OCI-LY3 (cell line): ENCODE results near the gene COMMD7.

ENCODE experiments used
- H2AFZ ChIP-seq: fragments of 200-600, 300-600 bp; shearing (Covaris generic); 2 replicates; pipeline ENCODE4 v1.6.0; 2014; ENCODE audit warnings: antibody characterized with exemption, low read depth, low read length
- H3K27ac ChIP-seq: fragments of 200-600, 300-600 bp; sonication (generic); 2 replicates; pipeline ENCODE4 v1.5.1; 2014; ENCODE audit warnings: mild to moderate bottlenecking, low read length, moderate library complexity, mixed read lengths
- H3K27me3 ChIP-seq: fragments of 200-600, 300-600 bp; sonication (generic); 2 replicates; pipeline ENCODE4 v1.6.1; 2014; ENCODE audit warnings: low read depth, low read length, mixed read lengths
- H3K36me3 ChIP-seq: fragments of 200-600, 300-600 bp; sonication (generic); replicated peaks from 2 replicates; pipeline ENCODE3; 2014; ENCODE audit warnings: low read depth, low read length, mixed read lengths
- H3K4me1 ChIP-seq: fragments of 300-600, 200-600 bp; sonication (generic); 2 replicates; pipeline ENCODE4 v1.6.1; 2014; ENCODE audit warnings: low read length, mixed read lengths
- H3K4me2 ChIP-seq: fragments of 200-600, 300-600 bp; sonication (generic); 2 replicates; pipeline ENCODE4 v1.6.1; 2014; ENCODE audit warnings: low read length, mixed read lengths
- H3K4me3 ChIP-seq: fragments of 300-600, 200-600 bp; sonication (generic); 2 replicates; pipeline ENCODE4 v1.5.1; 2014; ENCODE audit warnings: antibody characterized with exemption, mild to moderate bottlenecking, low read length, moderate library complexity
- H3K79me2 ChIP-seq: fragments of 300-600, 200-600 bp; shearing (Covaris generic); 2 replicates; pipeline ENCODE4 v1.6.1; 2014; ENCODE audit warnings: mild to moderate bottlenecking, low read length, mixed read lengths
- H3K9ac ChIP-seq: fragments of 300-600, 200-600 bp; shearing (Covaris generic); 2 replicates; pipeline ENCODE4 v1.6.0; 2014; ENCODE audit warnings: mild to moderate bottlenecking, low read length, moderate library complexity
- H3K9me3 ChIP-seq: fragments of 200-600, 300-600 bp; shearing (Covaris generic); 2 replicates; pipeline ENCODE4 v1.6.1; 2014; ENCODE audit warnings: low read length, mixed read lengths; ENCODE audit not compliant: insufficient read depth
- H4K20me1 ChIP-seq: fragments of 200-600, 300-600 bp; sonication (generic); 2 replicates; pipeline ENCODE4 v1.6.1; 2016; ENCODE audit warnings: low read length, mixed read lengths; ENCODE audit not compliant: insufficient read depth
- EZH2phosphoT487 ChIP-seq: fragments of 200-600 bp; shearing (Covaris generic); IDR thresholded peaks from 2 replicates; pipeline ENCODE4 v1.6.1; 2018; ENCODE audit warnings: antibody characterized with exemption, mixed run types, low read depth
- TF ChIP-seq, protein P1 (sequence below): fragments of 200-600, 300-600 bp; sonication (generic); IDR thresholded peaks from 2 replicates; pipeline ENCODE4 v1.5.1; 2014; ENCODE audit warnings: antibody characterized with exemption, low read length, low read depth

COMMD7 gene

DNA sequence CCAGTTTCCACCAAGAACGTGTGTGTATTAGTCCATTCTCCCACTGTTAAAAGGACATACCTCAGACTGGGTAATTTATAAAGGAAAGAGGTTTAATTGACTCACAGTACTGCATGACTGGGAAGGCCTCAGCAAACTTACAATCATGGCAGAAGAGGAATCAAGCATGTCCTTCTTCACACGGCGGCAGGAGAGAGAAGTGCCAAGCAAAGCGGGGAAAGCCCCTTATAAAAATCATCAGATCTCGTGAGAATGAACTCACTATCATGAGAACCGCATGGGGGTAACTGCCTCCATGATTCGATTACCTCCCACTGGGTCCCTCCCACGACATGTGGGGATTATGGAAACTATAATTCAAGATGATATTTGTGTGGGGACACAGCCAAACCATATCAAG lies 82.6 kb downstream of the COMMD7 start:
- Histone ChIP-seq H3K9me3 (peaks cover 15% of the 10 kb centered on the region; the same call in 1 of the 2 replicates), H2AFZ (no peak overlapping the region), H3K27me3 (no peaks in the 10 kb centered on the region), H3K9ac (no peak overlapping the region), H3K4me1 (no peaks in the 10 kb centered on the region), H4K20me1 (no peaks in the 10 kb centered on the region), H3K4me2 (no peak overlapping the region), H3K36me3 (no peaks in the 10 kb centered on the region), H3K4me3 (no peak overlapping the region), H3K27ac (no peak overlapping the region), H3K79me2 (no peaks in the 10 kb centered on the region)
- no peak for TF ChIP-seq EZH2phosphoT487
- TF ChIP-seq, protein P1, sequence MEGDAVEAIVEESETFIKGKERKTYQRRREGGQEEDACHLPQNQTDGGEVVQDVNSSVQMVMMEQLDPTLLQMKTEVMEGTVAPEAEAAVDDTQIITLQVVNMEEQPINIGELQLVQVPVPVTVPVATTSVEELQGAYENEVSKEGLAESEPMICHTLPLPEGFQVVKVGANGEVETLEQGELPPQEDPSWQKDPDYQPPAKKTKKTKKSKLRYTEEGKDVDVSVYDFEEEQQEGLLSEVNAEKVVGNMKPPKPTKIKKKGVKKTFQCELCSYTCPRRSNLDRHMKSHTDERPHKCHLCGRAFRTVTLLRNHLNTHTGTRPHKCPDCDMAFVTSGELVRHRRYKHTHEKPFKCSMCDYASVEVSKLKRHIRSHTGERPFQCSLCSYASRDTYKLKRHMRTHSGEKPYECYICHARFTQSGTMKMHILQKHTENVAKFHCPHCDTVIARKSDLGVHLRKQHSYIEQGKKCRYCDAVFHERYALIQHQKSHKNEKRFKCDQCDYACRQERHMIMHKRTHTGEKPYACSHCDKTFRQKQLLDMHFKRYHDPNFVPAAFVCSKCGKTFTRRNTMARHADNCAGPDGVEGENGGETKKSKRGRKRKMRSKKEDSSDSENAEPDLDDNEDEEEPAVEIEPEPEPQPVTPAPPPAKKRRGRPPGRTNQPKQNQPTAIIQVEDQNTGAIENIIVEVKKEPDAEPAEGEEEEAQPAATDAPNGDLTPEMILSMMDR: no peak

DNA sequence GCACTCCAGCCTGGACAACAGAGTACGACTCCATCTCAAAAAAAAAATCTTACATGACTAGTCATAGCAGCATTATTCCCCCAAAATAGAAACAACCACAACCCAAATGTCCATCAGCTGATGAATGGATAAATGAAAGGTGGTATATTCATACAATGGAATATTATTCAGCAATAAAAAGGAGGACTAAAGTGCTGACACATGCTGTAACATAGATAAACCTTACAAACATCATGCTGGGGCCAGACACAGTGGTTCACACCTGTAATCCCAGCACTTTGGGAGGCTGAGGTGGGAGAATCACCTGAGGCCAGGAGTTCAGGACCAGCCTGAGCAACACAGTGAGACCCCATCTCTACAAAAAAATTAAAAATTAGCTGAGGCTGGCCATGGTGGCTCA lies 86.4 kb downstream of the COMMD7 start:
- H3K27ac ChIP-seq: no peak overlapping the region
- H3K4me1 ChIP-seq: no peaks in the 10 kb centered on the region
- no peak for TF ChIP-seq EZH2phosphoT487
- TF ChIP-seq, protein P1: no peak
- H3K79me2 ChIP-seq: no peaks in the 10 kb centered on the region
- H3K9me3 ChIP-seq: peaks cover 15% of the 10 kb centered on the region; the same call in 1 of the 2 replicates
- no peak overlapping the region for H3K9ac ChIP-seq
- H3K4me2 ChIP-seq: no peak overlapping the region
- H3K4me3 ChIP-seq: no peak overlapping the region
- no peaks in the 10 kb centered on the region for H4K20me1 ChIP-seq
- no peaks in the 10 kb centered on the region for H3K36me3 ChIP-seq
- no peak overlapping the region for H2AFZ ChIP-seq
- H3K27me3 ChIP-seq: no peaks in the 10 kb centered on the region

DNA sequence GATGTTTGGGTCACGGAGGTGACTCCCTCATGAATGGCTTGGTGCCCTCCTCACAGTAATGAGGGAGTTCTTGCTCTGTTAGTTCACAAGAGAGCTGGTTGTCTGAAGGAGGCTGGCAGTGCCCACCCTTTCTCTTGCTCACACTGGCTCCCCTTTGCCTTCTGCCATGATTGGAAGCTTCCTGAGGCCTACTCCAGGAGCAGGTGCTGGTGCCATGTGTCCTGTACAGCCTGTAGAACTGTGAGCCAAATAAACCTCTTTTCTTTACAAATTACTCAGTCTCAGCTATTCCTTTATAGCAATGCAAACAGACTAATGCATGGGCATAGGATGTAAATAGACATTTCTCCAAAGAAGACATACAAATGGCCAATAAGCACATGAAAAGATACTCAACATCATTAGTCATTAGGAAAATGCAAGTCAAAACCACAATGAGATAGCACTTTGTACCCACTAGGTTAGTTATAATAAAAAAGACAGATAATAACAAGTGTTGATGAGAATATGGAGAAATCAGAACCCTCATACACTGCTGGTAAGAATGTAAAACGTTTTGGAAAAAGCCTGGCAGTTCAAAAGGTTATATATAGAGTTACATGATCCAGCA lies 87.3 kb downstream of the COMMD7 start:
- Histone ChIP-seq H3K36me3 (no peaks in the 10 kb centered on the region), H3K27me3 (no peaks in the 10 kb centered on the region), H3K4me2 (no peak overlapping the region), H2AFZ (no peak overlapping the region), H3K27ac (no peak overlapping the region), H3K9me3 (peaks cover 12% of the 10 kb centered on the region; the same call in 1 of the 2 replicates), H3K79me2 (no peaks in the 10 kb centered on the region), H4K20me1 (no peaks in the 10 kb centered on the region), H3K9ac (no peak overlapping the region), H3K4me1 (peaks cover 7% of the 10 kb centered on the region), H3K4me3 (no peak overlapping the region)
- no peak for TF ChIP-seq EZH2phosphoT487
- TF ChIP-seq, protein P1: no peak

DNA sequence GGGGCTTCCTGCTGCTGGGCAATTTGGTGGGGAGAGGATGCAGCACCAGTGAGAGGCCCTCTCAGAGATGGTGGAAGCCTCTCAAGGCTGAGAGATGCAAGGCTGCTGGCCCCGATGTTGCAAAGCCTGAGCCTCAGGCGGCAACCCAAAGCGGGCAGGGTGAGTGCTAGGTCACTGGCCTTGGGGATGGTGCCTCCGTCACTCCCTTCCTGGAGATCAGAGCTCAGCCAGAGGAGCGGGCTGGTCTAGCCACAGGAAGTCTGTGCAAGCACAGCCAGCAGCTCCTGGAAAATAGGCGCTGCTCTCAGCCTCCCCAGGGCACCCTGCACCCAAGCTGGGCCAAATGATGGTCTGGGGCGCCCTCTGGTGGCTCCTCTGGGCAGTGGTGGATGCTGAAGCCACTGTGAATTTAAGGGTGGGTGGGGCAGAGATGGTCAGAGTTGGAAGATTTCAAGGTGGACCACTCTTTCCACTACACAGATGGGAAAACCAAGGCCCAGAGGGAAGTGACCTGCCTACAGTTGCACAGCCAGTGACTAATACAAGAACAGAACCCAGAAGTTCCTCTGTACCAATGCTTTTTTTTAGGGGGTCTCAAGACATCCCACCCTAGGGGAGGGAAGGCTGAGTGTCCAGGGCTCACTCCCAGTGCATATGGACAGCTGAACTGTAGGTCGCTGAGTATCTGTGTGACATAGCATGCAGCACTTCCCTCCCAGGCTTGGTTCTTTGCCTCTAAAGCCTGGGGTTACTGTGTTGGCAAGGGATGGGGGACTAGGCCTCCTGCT lies 90.3 kb downstream of the COMMD7 start:
- 0 out of 2 replicates have a peak, but pooled peaks cover under 1% of the 10 kb centered on the region for H3K27me3 ChIP-seq
- no peaks in the 10 kb centered on the region for H3K79me2 ChIP-seq
- TF ChIP-seq, protein P1: peak; percentile 97
- TF ChIP-seq EZH2phosphoT487: no peak
- peak overlapping the region; percentile 64; the same call in 1 of the 2 replicates for H2AFZ ChIP-seq
- H3K36me3 ChIP-seq: no peaks in the 10 kb centered on the region
- H3K9ac ChIP-seq: no peak overlapping the region
- H3K27ac ChIP-seq: no peak overlapping the region
- peak overlapping the region; percentile 41 for H3K4me3 ChIP-seq
- H3K9me3 ChIP-seq: no peaks in the 10 kb centered on the region
- H3K4me2 ChIP-seq: peak overlapping the region; percentile 52
- H4K20me1 ChIP-seq: no peaks in the 10 kb centered on the region
- H3K4me1 ChIP-seq: peaks cover 7% of the 10 kb centered on the region
